ENCODE data around the gene SYF2.

DNA sequence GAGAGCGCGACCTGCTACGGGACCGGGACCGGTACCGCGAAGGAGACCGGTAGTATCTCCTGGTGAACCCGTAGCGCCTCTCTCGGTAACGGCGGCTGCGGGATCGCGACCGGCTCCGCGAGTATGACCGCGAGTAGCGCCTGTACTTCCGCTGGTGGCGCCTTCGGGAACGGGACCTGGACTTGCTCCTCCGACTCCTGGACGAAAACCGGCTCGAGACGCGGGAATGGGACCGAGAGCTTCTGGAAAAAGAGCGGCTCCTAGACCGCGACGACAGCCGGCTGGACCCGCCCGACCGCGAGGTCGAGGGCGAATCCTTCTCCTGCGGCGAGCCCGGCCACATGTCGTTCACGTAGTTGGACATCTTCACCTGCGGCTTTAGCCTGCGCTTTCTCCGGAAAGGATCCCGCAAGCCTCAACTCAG lies 14.3 kb upstream of the SYF2 start:
- no peak for TF ChIP-seq TAF1 (IDR thresholded peaks at IDR 0.05; ENCODE audit: borderline replicate concordance, low read depth, low read length)
- TF ChIP-seq POLR2AphosphoS5 (IDR thresholded peaks at IDR 0.05; ENCODE audit: low read depth, low read length), result no peak
- TF ChIP-seq POLR2A (IDR thresholded peaks at IDR 0.05; ENCODE audit: low read depth, low read length), result no peak

Measured in GM12892 (cell line).